ENCODE measurements around the gene EPB41L3. TPM values are rescaled to one million over a fixed set of nuclear protein-coding genes. Genes with fewer than 3 reads are reported as not detected.
"Not testable (repeated sequence)": the region's sequence is repeated elsewhere in the genome, so short reads cannot be mapped to it uniquely, and the experiment has no call there.

The EPB41L3 gene
- total RNA-seq = 1 to 10 TPM; 1.9 to 3.4 TPM

- POLR2A ChIA-PET = no interaction called here
- Mint-ChIP-seq H3K27me3 (peaks cover 60% of the 10 kb centered on the region), H3K36me3 (no peaks in the 10 kb centered on the region), H3K27ac (no peak within 1 kb of the TSS), H3K9me3 (no peaks in the 10 kb centered on the region), H3K4me3 (peak within 1 kb of the TSS; percentile 28), H3K4me1 (no peaks in the 10 kb centered on the region)
- no peak for ATAC-seq (ENCODE audit: low read depth)
- DNase-seq = peak; percentile 31
Observed at GRCh38 chr18:5543773-5544389, at the start of gene EPB41L3. Gene EPB41L3, minus strand, starts transcription at chr18:5543997. Its CDS starts 54,814 bp downstream, at chr18:5489183.

- no peak overlapping the region for H3K27ac Mint-ChIP-seq
- no peak for ATAC-seq (ENCODE audit: low read depth)
- no peaks in the 10 kb centered on the region for H3K27me3 Mint-ChIP-seq
- H3K4me3 Mint-ChIP-seq = no peak overlapping the region
- no peaks in the 10 kb centered on the region for H3K36me3 Mint-ChIP-seq
- H3K9me3 Mint-ChIP-seq = peaks cover 1% of the 10 kb centered on the region
- DNase-seq = no peak
- POLR2A ChIA-PET = no interaction called here
- no peaks in the 10 kb centered on the region for H3K4me1 Mint-ChIP-seq
Observed at GRCh38 chr18:5588529-5588928, 44.7 kb upstream of the EPB41L3 start.

- H3K4me3 Mint-ChIP-seq = no peak overlapping the region
- POLR2A ChIA-PET = no interaction called here
- ATAC-seq (ENCODE audit: low read depth) (no peak), DNase-seq (no peak)
- H3K4me1 Mint-ChIP-seq = no peaks in the 10 kb centered on the region
- no peaks in the 10 kb centered on the region for H3K9me3 Mint-ChIP-seq
- H3K27me3 Mint-ChIP-seq = no peaks in the 10 kb centered on the region
- no peaks in the 10 kb centered on the region for H3K36me3 Mint-ChIP-seq
- no peak overlapping the region for H3K27ac Mint-ChIP-seq
Observed at GRCh38 chr18:5585653-5586052, 41.9 kb upstream of the EPB41L3 start.

- DNase-seq = no peak
- ATAC-seq (ENCODE audit: low read depth) = no peak
- H3K36me3 Mint-ChIP-seq = no peaks in the 10 kb centered on the region
- H3K9me3 Mint-ChIP-seq = no peaks in the 10 kb centered on the region
- no peak overlapping the region for H3K27ac Mint-ChIP-seq
- no peak overlapping the region for H3K4me3 Mint-ChIP-seq
- H3K27me3 Mint-ChIP-seq = no peaks in the 10 kb centered on the region
- H3K4me1 Mint-ChIP-seq = no peaks in the 10 kb centered on the region
- POLR2A ChIA-PET = no interaction called here
Observed at GRCh38 chr18:5584746-5585417, 41.1 kb upstream of the EPB41L3 start.

- no peaks in the 10 kb centered on the region for H3K9me3 Mint-ChIP-seq
- DNase-seq (no peak), ATAC-seq (ENCODE audit: low read depth) (no peak)
- no peaks in the 10 kb centered on the region for H3K36me3 Mint-ChIP-seq
- H3K4me1 Mint-ChIP-seq = no peaks in the 10 kb centered on the region
- H3K27ac Mint-ChIP-seq = no peak overlapping the region
- POLR2A ChIA-PET = no interaction called here
- no peaks in the 10 kb centered on the region for H3K27me3 Mint-ChIP-seq
- no peak overlapping the region for H3K4me3 Mint-ChIP-seq
Observed at GRCh38 chr18:5582849-5583681, 39.3 kb upstream of the EPB41L3 start.

GRCh38 chr18:5582076-5582475 is 38.3 kb upstream of the EPB41L3 start:
- POLR2A ChIA-PET = no interaction called here
- no peak overlapping the region for H3K27ac Mint-ChIP-seq
- H3K4me3 Mint-ChIP-seq = no peak overlapping the region
- no peaks in the 10 kb centered on the region for H3K27me3 Mint-ChIP-seq
- no peak for ATAC-seq (ENCODE audit: low read depth)
- no peaks in the 10 kb centered on the region for H3K9me3 Mint-ChIP-seq
- DNase-seq = no peak
- H3K36me3 Mint-ChIP-seq = no peaks in the 10 kb centered on the region
- H3K4me1 Mint-ChIP-seq = no peaks in the 10 kb centered on the region

- Mint-ChIP-seq H3K4me1 (no peaks in the 10 kb centered on the region), H3K9me3 (no peaks in the 10 kb centered on the region), H3K27me3 (peaks cover 2% of the 10 kb centered on the region), H3K27ac (no peak overlapping the region), H3K36me3 (no peaks in the 10 kb centered on the region), H3K4me3 (no peak overlapping the region)
- DNase-seq (no peak), ATAC-seq (ENCODE audit: low read depth) (no peak)
- POLR2A ChIA-PET = no interaction called here
Observed at GRCh38 chr18:5574843-5575242, 31.0 kb upstream of the EPB41L3 start.

GRCh38 chr18:5571666-5572065 is 27.9 kb upstream of the EPB41L3 start:
- DNase-seq (no peak), ATAC-seq (ENCODE audit: low read depth) (no peak)
- Mint-ChIP-seq H3K27ac (no peak overlapping the region), H3K27me3 (peaks cover 2% of the 10 kb centered on the region), H3K4me3 (no peak overlapping the region), H3K4me1 (no peaks in the 10 kb centered on the region), H3K36me3 (no peaks in the 10 kb centered on the region), H3K9me3 (no peaks in the 10 kb centered on the region)
- POLR2A ChIA-PET = no interaction called here

- H3K36me3 Mint-ChIP-seq; H3K9me3 Mint-ChIP-seq; H3K4me3 Mint-ChIP-seq; H3K27me3 Mint-ChIP-seq; H3K4me1 Mint-ChIP-seq; ATAC-seq (ENCODE audit: low read depth); POLR2A ChIA-PET; DNase-seq; H3K27ac Mint-ChIP-seq: not testable (repeated sequence)
Observed at GRCh38 chr18:5570613-5571012, 26.8 kb upstream of the EPB41L3 start.

- Mint-ChIP-seq H3K4me1 (peaks cover 1% of the 10 kb centered on the region), H3K27ac (no peak overlapping the region), H3K9me3 (no peaks in the 10 kb centered on the region), H3K27me3 (peaks cover 2% of the 10 kb centered on the region), H3K4me3 (no peak overlapping the region), H3K36me3 (no peaks in the 10 kb centered on the region)
- ATAC-seq (ENCODE audit: low read depth) (no peak), DNase-seq (no peak)
- POLR2A ChIA-PET = no interaction called here
Observed at GRCh38 chr18:5568416-5568815, 24.6 kb upstream of the EPB41L3 start.

- Mint-ChIP-seq H3K4me3 (no peak overlapping the region), H3K4me1 (no peaks in the 10 kb centered on the region), H3K27me3 (no peaks in the 10 kb centered on the region), H3K27ac (no peak overlapping the region), H3K9me3 (no peaks in the 10 kb centered on the region), H3K36me3 (no peaks in the 10 kb centered on the region)
- DNase-seq = no peak
- ATAC-seq (ENCODE audit: low read depth) = no peak
- POLR2A ChIA-PET = no interaction called here
Observed at GRCh38 chr18:5558851-5559250, 15.1 kb upstream of the EPB41L3 start.

- Mint-ChIP-seq H3K4me1 (no peaks in the 10 kb centered on the region), H3K4me3 (no peak overlapping the region), H3K9me3 (no peaks in the 10 kb centered on the region), H3K27me3 (no peaks in the 10 kb centered on the region), H3K36me3 (no peaks in the 10 kb centered on the region), H3K27ac (no peak overlapping the region)
- ATAC-seq (ENCODE audit: low read depth) = no peak
- POLR2A ChIA-PET = no interaction called here
- no peak for DNase-seq
Observed at GRCh38 chr18:5556310-5556974, 12.6 kb upstream of the EPB41L3 start.

- Mint-ChIP-seq H3K27ac (no peak overlapping the region), H3K4me1 (no peaks in the 10 kb centered on the region), H3K4me3 (no peak overlapping the region), H3K9me3 (no peaks in the 10 kb centered on the region), H3K36me3 (no peaks in the 10 kb centered on the region), H3K27me3 (no peaks in the 10 kb centered on the region)
- DNase-seq (no peak), ATAC-seq (ENCODE audit: low read depth) (no peak)
- POLR2A ChIA-PET = no interaction called here
Observed at GRCh38 chr18:5554629-5555028, 10.8 kb upstream of the EPB41L3 start.

All from activated naive CD8-positive, alpha-beta T cell treated with anti-CD3 and anti-CD28 coated beads, Interleukin-2, amount 10 ng/mL, durations not matched to agents 7 days and 5 days (primary cell).